ENCODE data around the gene ITIH5.

Gene ITIH5

GRCh38 chr10:7587168-7587864 is 79.5 kb downstream of the ITIH5 start:
- peak; percentile 71 for DNase-seq (ENCODE audit: low read depth)
- no peak overlapping the region for H3K4me3 ChIP-seq (ENCODE audit: low read depth, low read length)
- TF ChIP-seq, protein P1, sequence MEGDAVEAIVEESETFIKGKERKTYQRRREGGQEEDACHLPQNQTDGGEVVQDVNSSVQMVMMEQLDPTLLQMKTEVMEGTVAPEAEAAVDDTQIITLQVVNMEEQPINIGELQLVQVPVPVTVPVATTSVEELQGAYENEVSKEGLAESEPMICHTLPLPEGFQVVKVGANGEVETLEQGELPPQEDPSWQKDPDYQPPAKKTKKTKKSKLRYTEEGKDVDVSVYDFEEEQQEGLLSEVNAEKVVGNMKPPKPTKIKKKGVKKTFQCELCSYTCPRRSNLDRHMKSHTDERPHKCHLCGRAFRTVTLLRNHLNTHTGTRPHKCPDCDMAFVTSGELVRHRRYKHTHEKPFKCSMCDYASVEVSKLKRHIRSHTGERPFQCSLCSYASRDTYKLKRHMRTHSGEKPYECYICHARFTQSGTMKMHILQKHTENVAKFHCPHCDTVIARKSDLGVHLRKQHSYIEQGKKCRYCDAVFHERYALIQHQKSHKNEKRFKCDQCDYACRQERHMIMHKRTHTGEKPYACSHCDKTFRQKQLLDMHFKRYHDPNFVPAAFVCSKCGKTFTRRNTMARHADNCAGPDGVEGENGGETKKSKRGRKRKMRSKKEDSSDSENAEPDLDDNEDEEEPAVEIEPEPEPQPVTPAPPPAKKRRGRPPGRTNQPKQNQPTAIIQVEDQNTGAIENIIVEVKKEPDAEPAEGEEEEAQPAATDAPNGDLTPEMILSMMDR (IDR thresholded peaks at IDR 0.05; ENCODE audit: insufficient read depth, low read depth, low read length, missing control alignments): no peak

GRCh38 chr10:7585228-7585627 is 81.5 kb downstream of the ITIH5 start:
- no peak overlapping the region for H3K4me3 ChIP-seq (ENCODE audit: low read depth, low read length)
- TF ChIP-seq, protein P1 (IDR thresholded peaks at IDR 0.05; ENCODE audit: insufficient read depth, low read depth, low read length, missing control alignments): no peak
- DNase-seq (ENCODE audit: low read depth): no peak

DNA sequence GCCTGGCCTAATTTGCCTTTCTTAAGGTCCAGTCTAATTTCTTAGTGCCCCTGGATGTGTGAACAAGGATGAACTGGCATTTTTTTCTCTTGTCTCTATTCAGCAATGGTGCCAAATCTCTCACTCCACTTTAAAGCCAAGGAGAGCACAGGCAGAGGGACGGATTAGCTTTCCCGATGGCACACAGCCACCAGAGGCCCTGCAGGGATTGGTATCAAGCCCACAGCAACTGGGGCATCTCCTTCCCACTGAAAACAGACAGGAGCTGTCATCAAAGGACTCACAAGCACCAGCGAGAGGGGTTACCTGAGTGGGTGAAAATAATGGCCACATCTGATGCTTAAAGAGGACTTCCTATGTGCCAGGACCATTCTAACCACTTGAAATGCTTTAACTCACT is 83.1 kb downstream of the ITIH5 start:
- no peak overlapping the region for H3K4me3 ChIP-seq (ENCODE audit: low read depth, low read length)
- TF ChIP-seq, protein P1 (IDR thresholded peaks at IDR 0.05; ENCODE audit: insufficient read depth, low read depth, low read length, missing control alignments): no peak
- no peak for DNase-seq (ENCODE audit: low read depth)

DNA sequence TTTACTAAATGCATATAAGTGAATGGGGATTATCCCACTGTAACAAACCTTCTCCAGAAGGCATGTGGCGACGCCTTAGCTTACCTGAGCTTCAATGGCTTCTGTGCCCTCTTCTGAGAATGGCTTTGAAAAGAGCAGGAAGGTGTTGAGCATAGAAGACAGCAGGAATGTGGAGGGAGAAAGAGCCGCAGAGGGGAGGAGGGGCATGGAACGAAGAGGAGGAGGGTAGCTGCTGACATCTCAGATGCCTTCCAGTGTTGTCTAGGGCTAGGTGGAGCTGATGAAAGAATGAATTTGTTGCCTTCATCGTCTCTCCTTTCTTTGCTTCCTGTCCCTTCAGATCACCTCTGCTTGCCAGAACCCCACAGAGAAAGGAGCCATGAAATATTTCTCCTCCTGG is 86.2 kb downstream of the ITIH5 start:
- TF ChIP-seq, protein P1 (IDR thresholded peaks at IDR 0.05; ENCODE audit: insufficient read depth, low read depth, low read length, missing control alignments): no peak
- H3K4me3 ChIP-seq (ENCODE audit: low read depth, low read length): no peak overlapping the region
- DNase-seq (ENCODE audit: low read depth): no peak

DNA sequence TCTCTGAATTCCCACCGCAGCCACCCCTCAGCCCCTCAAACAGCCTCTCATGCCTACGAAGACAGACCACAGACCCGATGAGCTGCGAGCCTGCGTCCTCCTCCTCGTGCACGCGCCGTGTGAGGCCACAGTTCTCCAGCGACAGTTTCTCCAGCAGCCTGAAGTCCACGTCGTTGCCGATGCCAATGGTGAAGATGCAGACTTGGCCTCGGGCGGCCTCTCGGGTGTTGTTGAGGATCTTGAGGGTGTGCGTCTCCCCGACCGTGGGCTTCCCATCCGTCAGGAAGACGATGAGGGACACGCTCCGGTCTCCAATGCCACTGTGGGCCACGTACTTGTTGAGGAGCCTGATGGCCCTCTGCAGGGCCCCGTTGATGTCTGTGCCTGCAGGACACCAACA is 87.1 kb downstream of the ITIH5 start:
- no peak for DNase-seq (ENCODE audit: low read depth)
- TF ChIP-seq, protein P1 (IDR thresholded peaks at IDR 0.05; ENCODE audit: insufficient read depth, low read depth, low read length, missing control alignments): no peak
- H3K4me3 ChIP-seq (ENCODE audit: low read depth, low read length): no peak overlapping the region

DNA sequence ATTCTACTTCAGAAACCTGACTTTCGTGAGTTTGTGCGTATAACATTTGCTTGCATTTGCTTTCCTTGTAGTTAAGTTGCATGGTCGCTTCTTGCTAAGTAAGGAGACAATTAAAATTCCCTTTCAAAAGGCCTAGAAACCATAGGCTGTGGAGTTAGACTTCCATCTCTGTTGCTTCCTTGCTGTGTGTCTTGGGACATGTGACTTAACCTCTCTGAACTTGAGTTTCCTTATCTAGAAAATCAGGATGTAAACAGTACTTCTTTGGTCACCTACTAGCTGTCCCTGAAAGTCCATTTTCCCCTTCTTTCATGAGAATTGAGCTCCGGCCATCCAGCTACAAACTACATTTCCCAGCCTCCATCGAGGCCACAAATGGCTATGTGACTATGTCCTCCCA is 89.2 kb downstream of the ITIH5 start:
- H3K4me3 ChIP-seq (ENCODE audit: low read depth, low read length): no peak overlapping the region
- TF ChIP-seq, protein P1 (IDR thresholded peaks at IDR 0.05; ENCODE audit: insufficient read depth, low read depth, low read length, missing control alignments): no peak
- DNase-seq (ENCODE audit: low read depth): no peak

DNA sequence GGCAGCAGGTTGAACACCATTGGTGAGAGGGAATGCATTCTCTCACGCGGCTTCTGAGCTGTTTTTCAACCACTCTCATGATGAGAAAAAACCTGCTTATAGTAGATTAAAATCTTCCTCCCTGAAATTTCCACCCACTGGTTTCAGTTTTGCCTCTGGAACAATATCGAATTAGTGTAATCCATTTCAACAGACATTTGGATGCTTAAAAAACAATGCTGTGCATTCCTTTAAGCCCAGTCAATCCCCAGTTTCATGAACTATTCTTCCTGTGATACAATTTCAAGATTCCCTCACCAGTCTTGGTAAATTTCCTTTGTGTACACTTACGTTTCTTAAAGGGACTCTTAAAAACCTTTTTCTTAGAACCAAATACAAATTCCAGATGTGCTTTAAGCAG is 89.6 kb downstream of the ITIH5 start:
- TF ChIP-seq, protein P1 (IDR thresholded peaks at IDR 0.05; ENCODE audit: insufficient read depth, low read depth, low read length, missing control alignments): no peak
- H3K4me3 ChIP-seq (ENCODE audit: low read depth, low read length): no peak overlapping the region
- no peak for DNase-seq (ENCODE audit: low read depth)
